NCI-H82 treated with DMSO at 0.1 percent for 48 hours (cell line): ENCODE data around the gene GSS.
A peak's percentile ranks its signal among the peaks of the same experiment; 100 is the strongest.

Source experiments
- DNase-seq: peaks from one replicate; lab custom pipeline; 2025; ENCODE audit not compliant: unreplicated experiment; lab: John Stamatoyannopoulos, UW

GSS gene

GRCh38 chr20:34994509-34995131 is 39.0 kb upstream of the GSS start:
- DNase-seq: no peak

- no peak for DNase-seq
These were observed 38.4 kb upstream of the GSS start for GRCh38 chr20:34993941-34994508.

GRCh38 chr20:34992751-34993417 is 37.3 kb upstream of the GSS start:
- DNase-seq: no peak

GRCh38 chr20:34990661-34991214 is 35.1 kb upstream of the GSS start:
- DNase-seq: no peak

- no peak for DNase-seq
These were observed 34.6 kb upstream of the GSS start for GRCh38 chr20:34990231-34990630.

GRCh38 chr20:34989670-34990069 is 34.1 kb upstream of the GSS start:
- no peak for DNase-seq

GRCh38 chr20:34989118-34989517 is 33.5 kb upstream of the GSS start:
- DNase-seq: no peak

- DNase-seq: no peak
These were observed 32.6 kb upstream of the GSS start for GRCh38 chr20:34988191-34988540.

GRCh38 chr20:34987288-34988190 is 31.9 kb upstream of the GSS start:
- no peak for DNase-seq

GRCh38 chr20:34986311-34987287 is 31.0 kb upstream of the GSS start:
- DNase-seq: no peak

- no peak for DNase-seq
These were observed 30.1 kb upstream of the GSS start for GRCh38 chr20:34985461-34986310.

GRCh38 chr20:34984756-34985261 is 29.2 kb upstream of the GSS start:
- no peak for DNase-seq

- DNase-seq: no peak
These were observed 28.6 kb upstream of the GSS start for GRCh38 chr20:34983995-34984735.

GRCh38 chr20:34983089-34983820 is 27.6 kb upstream of the GSS start:
- no peak for DNase-seq

- DNase-seq: no peak
These were observed 26.9 kb upstream of the GSS start for GRCh38 chr20:34982270-34983088.

GRCh38 chr20:34980543-34981233 is 25.1 kb upstream of the GSS start:
- DNase-seq: peak; percentile 94
